ENCODE results near the gene ATP8B2.
"Not testable (repeated sequence)": the region's sequence is repeated elsewhere in the genome, so short reads cannot be mapped to it uniquely, and the experiment has no call there.

Gene ATP8B2, protein sequence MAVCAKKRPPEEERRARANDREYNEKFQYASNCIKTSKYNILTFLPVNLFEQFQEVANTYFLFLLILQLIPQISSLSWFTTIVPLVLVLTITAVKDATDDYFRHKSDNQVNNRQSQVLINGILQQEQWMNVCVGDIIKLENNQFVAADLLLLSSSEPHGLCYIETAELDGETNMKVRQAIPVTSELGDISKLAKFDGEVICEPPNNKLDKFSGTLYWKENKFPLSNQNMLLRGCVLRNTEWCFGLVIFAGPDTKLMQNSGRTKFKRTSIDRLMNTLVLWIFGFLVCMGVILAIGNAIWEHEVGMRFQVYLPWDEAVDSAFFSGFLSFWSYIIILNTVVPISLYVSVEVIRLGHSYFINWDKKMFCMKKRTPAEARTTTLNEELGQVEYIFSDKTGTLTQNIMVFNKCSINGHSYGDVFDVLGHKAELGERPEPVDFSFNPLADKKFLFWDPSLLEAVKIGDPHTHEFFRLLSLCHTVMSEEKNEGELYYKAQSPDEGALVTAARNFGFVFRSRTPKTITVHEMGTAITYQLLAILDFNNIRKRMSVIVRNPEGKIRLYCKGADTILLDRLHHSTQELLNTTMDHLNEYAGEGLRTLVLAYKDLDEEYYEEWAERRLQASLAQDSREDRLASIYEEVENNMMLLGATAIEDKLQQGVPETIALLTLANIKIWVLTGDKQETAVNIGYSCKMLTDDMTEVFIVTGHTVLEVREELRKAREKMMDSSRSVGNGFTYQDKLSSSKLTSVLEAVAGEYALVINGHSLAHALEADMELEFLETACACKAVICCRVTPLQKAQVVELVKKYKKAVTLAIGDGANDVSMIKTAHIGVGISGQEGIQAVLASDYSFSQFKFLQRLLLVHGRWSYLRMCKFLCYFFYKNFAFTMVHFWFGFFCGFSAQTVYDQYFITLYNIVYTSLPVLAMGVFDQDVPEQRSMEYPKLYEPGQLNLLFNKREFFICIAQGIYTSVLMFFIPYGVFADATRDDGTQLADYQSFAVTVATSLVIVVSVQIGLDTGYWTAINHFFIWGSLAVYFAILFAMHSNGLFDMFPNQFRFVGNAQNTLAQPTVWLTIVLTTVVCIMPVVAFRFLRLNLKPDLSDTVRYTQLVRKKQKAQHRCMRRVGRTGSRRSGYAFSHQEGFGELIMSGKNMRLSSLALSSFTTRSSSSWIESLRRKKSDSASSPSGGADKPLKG

DNA sequence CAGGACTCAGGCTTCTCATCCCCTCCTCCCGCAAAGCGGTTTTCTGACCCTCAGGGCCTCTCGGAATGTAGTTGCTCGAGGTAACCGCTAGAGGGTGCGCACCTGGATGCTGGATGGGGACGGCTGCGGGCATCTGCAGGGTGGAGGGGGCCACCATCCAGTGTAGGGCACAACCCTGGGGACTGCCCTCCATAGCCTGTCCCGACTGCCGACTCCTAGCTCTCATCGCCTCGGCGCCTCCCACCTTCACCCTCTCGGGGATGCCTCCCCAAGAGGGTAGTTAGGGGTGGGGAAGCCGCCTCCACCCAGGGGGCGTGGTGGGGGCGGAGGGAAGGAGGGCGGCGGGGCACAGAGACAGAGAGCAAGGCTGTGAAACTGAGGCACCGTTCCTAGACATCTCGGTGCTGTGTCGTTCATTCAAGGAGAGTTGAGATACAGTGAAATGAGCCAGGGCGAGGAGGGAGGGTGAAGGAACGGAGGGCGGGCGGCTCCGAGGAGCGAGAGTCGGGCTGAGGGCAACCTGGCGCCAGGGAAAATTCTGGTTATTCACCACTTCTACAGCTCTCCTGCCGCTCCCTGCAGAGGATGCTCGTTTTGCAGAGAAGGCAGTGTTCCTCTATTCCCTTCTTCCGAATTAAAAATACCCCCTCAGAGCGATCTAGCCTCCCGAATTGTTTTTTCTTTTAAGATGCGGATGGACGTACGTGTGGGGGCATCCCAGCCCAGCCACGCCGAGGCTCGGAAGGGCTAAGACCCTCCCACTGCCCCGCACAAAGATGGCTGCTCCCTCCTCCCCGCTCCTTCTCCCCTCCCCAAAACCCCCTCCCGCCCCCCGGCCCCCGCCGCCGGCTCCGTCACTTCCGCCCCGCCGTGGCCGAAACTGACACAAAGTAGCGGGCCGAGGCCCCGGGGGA, at the start of gene ATP8B2:
Gene ATP8B2 (plus strand): TSS at position 857 of the 914 bp plus-strand sequence. CDS start 2,617 bp downstream, outside the sequence.
- DNase-seq (ENCODE audit: low spot score): peak; percentile 87

- DNase-seq (ENCODE audit: low spot score): no peak
Measured at GRCh38 chr1:154276797-154277196, 48.5 kb upstream of the ATP8B2 start.

GRCh38 chr1:154287591-154287990, 37.7 kb upstream of the ATP8B2 start:
- not testable (repeated sequence) for DNase-seq (ENCODE audit: low spot score)

DNA sequence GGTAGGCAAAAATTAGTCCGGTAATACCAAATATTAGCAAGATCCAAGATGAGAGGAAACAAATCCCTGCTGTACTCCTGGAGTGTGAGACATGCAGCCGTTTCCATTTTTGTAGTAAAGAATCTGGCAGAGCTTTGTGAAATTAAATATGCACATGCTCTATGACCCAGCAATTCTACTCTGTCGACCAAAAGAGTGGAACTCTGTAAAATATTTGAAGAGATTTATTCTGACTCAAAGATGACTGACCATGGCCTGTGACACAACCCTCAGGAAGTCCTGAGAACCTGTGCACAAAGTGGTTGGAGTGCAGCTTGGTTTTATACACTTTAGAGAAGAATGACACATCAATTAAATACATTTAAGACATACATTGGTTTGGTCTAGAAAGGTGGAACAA, 36.7 kb upstream of the ATP8B2 start:
- DNase-seq (ENCODE audit: low spot score): no peak

- no peak for DNase-seq (ENCODE audit: low spot score)
Measured at GRCh38 chr1:154290921-154291320, 34.4 kb upstream of the ATP8B2 start.

GRCh38 chr1:154295408-154296235, 29.7 kb upstream of the ATP8B2 start:
- DNase-seq (ENCODE audit: low spot score): no peak

DNA sequence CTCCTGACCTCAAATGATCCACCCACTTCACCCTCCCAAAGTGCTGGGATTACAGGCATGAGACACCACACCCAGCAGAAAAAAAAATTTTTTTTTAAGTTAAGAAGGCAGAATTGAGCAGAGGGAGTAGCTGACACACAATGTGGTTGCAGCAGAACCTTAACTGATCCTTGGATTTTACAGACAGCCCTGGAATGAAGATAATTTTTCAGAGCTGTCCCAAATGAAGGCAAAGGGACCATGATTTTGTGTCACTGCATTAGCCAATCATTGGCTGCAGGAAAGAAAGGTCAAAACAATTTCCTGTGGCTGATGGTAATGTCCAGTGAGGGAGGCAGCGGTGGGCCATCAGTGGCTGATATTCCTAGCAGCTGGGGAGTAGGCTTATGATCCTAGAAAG, 23.7 kb upstream of the ATP8B2 start:
- no peak for DNase-seq (ENCODE audit: low spot score)

GRCh38 chr1:154304664-154305337, 20.5 kb upstream of the ATP8B2 start:
- no peak for DNase-seq (ENCODE audit: low spot score)

GRCh38 chr1:154306151-154306550, 19.2 kb upstream of the ATP8B2 start:
- no peak for DNase-seq (ENCODE audit: low spot score)

- not testable (repeated sequence) for DNase-seq (ENCODE audit: low spot score)
Measured at GRCh38 chr1:154307670-154308270, 17.6 kb upstream of the ATP8B2 start.

DNA sequence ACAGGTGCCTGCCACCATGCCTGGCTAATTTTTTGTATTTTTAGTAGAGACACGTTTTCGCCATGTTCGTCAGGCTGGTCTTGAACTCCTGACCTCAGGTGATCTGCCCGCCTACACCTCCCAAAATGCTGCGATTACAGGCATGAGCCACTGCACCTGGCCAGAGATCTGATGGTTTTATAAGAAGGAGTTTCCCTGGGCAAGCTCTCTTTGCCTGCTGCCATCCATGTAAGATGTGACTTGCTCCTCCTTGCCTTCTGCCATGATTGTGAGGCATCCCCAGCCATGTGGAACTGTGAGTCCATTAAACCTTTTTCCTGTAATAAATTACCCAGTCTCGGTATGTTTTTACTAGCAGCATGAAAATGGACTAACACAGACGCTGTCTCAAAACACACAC, 16.2 kb upstream of the ATP8B2 start:
- not testable (repeated sequence) for DNase-seq (ENCODE audit: low spot score)

- not testable (repeated sequence) for DNase-seq (ENCODE audit: low spot score)
Measured at GRCh38 chr1:154312229-154313065, 12.9 kb upstream of the ATP8B2 start.

- DNase-seq (ENCODE audit: low spot score): no peak
Measured at GRCh38 chr1:154313066-154313356, 12.3 kb upstream of the ATP8B2 start.

GRCh38 chr1:154314226-154314625, 11.1 kb upstream of the ATP8B2 start:
- DNase-seq (ENCODE audit: low spot score): not testable (repeated sequence)

GRCh38 chr1:154316704-154317103, 8.6 kb upstream of the ATP8B2 start:
- DNase-seq (ENCODE audit: low spot score): no peak

DNA sequence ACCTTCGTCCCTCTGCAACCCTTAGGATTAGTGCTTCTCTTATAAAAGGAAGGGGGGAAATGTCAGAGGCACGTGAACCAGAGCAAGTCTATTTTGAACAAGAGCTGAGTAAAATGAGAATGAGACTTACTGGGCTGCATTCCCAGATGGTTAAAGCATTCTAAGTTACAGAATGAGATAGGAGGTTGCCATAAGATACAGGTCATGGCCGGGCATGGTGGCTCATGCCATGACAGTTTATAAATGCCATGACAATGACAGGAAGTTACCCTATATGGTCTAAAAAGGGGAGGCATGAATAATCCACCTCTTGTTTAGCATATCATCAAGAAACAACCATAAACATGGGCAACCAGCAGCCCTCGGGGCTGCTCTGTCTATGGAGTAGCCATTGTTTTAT, 6.9 kb upstream of the ATP8B2 start:
- DNase-seq (ENCODE audit: low spot score): no peak

DNA sequence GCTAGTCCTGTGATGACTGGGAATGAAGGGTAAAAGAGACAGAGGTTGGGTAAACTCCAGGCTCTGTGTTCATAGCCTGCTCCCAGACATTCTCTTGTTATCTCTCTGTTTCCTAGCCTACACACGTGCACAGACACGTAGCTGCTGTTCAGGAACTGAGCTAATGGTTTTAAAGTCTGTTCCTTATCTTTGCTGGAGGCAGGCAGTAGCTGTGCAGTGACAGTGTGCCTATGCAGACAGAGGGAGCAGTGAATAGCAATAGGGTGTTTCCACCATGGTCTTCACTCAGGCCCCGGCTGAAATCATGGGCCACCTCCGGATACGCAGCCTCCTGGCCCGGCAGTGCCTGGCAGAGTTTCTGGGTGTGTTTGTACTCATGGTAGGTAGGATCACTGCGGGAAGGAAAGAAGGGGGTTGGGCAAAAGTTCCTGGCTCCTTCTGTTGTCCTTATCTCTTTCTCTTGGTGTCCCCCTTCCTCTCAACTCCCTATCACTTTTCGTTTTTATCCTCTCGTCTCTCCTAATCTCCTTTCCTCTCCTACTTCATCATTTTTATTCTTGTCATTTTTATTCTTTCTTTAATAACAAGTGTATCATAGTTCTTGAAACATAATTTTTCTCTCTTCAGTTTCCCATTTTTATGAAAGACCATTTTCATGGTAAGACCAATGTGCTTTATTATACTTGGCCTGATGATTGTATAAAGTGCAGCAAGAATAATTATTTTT, 4.3 kb upstream of the ATP8B2 start, which contains the start of gene AQP10:
Gene AQP10 (plus strand): TSS at position 212 of the 727 bp plus-strand sequence. CDS start 63 bp downstream, at position 275.
- DNase-seq (ENCODE audit: low spot score): no peak

DNA sequence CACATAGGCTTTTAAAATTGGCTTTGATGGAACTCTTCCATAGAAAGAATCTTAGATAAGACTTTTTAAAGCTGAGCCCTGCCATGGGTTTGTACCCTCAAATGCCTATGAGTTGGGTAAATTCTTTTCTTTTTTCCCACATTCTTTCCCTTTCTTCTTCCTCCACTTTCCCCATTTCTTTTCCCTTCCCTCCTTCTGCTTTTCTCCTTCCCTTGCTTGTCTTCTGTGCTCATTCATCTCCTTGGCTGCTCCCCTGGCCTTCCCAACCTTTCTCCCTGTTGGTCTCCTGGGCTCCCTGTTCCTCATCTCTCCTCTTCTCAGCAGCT, 3.8 kb upstream of the ATP8B2 start:
- DNase-seq (ENCODE audit: low spot score): not testable (repeated sequence)
